A673 (cell line): Measurements from ENCODE around the gene BCL2L12.

Source experiments
- CTCF ChIP-seq: fragments of 300-800, 200-600 bp; sonication (generic); conservative IDR thresholded peaks from 2 replicates; pipeline ENCODE4 v1.5.1; 2017; ENCODE audit warnings: low read depth, mild to moderate bottlenecking, antibody characterized with exemption, low read length, moderate library complexity, mixed read lengths
- EZH2 ChIP-seq: fragments of 200-600 bp; sonication (generic); IDR thresholded peaks from 2 replicates; pipeline ENCODE4 v1.6.1; 2017; ENCODE audit warnings: borderline replicate concordance, low read depth, mild to moderate bottlenecking, mixed read lengths, antibody characterized with exemption, low read length; ENCODE audit not compliant: poor library complexity, severe bottlenecking

- TF ChIP-seq CTCF (no peak), EZH2 (no peak)
These were observed 40.5 kb upstream of the BCL2L12 start for GRCh38 chr19:49624967-49625910.
